ENCODE data around the gene IFNL4.

DNA sequence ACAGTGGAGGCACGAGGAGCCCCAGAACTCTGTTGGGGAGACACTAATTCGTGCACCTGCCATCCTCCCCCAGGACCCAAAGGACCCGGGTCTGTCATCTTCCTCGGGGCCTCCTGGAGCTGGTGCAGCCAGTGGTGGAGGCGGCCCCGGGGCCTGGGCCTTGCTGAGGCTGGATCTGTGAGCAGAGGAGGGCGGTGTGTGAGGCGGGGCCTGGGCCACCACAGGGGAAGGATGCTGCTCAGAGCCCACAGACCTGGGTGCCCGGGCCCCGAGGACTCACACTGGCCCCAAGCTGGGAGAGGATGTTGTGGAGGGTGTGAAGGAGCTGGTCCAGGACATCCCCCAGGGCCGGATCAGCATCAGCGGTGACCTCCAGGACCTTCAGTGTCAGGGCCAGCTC is 12.1 kb downstream of the IFNL4 start:
- TF ChIP-seq, protein P1, sequence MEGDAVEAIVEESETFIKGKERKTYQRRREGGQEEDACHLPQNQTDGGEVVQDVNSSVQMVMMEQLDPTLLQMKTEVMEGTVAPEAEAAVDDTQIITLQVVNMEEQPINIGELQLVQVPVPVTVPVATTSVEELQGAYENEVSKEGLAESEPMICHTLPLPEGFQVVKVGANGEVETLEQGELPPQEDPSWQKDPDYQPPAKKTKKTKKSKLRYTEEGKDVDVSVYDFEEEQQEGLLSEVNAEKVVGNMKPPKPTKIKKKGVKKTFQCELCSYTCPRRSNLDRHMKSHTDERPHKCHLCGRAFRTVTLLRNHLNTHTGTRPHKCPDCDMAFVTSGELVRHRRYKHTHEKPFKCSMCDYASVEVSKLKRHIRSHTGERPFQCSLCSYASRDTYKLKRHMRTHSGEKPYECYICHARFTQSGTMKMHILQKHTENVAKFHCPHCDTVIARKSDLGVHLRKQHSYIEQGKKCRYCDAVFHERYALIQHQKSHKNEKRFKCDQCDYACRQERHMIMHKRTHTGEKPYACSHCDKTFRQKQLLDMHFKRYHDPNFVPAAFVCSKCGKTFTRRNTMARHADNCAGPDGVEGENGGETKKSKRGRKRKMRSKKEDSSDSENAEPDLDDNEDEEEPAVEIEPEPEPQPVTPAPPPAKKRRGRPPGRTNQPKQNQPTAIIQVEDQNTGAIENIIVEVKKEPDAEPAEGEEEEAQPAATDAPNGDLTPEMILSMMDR (conservative IDR thresholded peaks at IDR 0.05), result no peak
- no peak for TF ChIP-seq EZH2 (IDR thresholded peaks at IDR 0.05; ENCODE audit: low read depth)
